Stimulated activated CD4-positive, alpha-beta T cell treated with anti-CD3 and anti-CD28 coated beads, Interleukin-2, amount 100 ng/mL, for 24 hours (primary cell): Measurements from ENCODE around the gene RSPH10B2.
A peak's percentile ranks its signal among the peaks of the same experiment; 100 is the strongest.
"Not testable (repeated sequence)": the region's sequence is repeated elsewhere in the genome, so short reads cannot be mapped to it uniquely, and the experiment has no call there.

Experiments used
- DNase-seq, 2 donors: peaks; one replicate each; pipeline ENCODE4 v3.0.0-alpha.2; 2020

RSPH10B2 gene

DNA sequence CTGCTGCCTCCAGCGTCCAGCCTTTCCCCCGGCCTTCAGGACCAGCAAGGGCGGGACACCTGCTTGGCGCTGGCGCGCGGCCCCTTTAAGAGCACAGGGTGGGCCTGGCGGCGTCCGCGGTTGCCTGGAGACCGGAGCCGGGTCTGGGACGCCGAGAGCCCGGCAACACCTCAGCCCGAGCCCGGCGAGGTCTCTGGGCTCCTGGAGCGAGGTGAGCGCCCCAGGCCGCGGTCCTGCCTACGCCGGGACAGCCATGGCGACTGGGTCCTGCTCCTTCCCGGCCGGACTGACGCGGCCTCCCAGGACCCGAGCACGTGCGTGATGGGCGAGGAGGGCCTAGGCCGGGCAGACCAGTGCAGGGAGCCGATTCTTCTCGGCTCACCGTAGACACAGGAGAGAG, at the start of gene RSPH10B2:
Gene RSPH10B2, plus strand, starts transcription at position 140 of the 400 bp plus-strand sequence. CDS start 3,575 bp downstream, outside the sequence.
- not testable (repeated sequence) for DNase-seq

DNA sequence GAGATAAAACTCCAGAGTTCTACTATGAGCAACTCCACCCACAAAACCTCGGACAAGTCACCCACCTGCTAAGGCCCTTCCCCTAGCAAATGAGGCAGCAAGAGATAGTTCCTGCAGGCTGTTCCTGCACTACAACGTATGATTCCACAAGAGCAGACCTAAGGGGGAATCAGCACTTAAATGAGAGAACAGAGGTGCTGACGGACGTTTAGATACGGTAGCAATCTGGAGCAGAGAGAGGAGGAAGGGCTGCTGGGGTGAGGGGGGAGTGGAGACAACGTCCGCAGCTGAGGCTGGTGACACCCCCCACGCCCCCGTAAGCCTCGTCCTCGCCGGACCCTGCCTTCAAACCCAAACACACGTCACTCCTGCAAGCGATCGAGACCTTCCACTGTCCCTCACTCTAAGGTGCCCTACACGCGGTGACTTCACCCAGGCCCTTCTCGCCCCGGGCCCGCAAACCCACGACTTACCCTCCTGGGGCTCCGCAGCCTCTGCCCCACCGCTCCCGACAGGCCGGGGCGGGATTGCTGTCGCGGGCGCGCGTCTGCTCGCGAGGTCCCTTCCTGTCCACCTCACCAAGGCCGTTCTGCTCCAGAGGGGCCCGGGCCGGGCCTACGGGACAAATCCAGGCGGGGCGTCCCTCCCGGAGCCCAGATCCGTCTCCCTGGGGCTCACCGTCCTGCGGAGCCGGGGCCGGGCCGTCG, 47.8 kb upstream of the RSPH10B2 start:
- DNase-seq = peak; percentile 26 to 43

DNA sequence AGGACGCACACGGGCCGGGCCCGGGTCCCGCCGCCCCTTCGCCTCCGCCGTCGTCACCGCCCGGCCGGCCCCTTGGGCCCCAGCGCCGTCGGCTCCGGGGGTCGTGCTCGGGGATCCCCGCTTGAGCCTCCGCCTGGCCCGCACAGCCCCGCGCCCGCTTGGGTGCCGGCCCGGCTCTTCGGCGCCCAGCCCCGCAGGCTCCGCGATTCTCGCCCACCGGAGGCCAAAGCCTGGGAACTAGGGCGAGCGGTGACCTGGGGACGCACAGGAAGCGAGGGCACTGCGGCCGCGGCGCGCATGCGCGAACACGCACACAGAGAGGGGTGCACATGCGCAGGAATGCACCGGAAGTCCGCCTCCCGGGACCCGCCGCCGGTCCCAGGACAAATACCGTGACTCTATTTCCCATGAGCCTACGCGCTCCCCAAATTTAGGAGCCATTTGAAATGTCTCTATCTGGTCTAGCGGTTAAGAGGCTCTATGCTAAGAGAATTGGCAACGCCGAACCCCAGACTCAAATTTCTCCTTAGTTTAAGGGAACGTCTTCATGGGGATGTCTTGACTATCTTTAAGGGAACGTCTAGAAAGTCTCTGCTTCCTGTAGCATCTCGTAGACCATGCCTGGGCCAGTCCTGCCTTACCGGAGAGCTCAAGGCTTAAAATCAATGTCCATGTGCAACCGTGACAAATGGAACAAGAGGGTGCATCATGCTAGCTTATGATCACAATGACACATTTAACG, 47.1 kb upstream of the RSPH10B2 start, which contains the start of gene ZNF12:
Gene ZNF12, minus strand, starts transcription at position 282 of the 742 bp plus-strand sequence. CDS start 1,774 bp downstream, outside the sequence.
- peak; percentile 97 for DNase-seq

DNA sequence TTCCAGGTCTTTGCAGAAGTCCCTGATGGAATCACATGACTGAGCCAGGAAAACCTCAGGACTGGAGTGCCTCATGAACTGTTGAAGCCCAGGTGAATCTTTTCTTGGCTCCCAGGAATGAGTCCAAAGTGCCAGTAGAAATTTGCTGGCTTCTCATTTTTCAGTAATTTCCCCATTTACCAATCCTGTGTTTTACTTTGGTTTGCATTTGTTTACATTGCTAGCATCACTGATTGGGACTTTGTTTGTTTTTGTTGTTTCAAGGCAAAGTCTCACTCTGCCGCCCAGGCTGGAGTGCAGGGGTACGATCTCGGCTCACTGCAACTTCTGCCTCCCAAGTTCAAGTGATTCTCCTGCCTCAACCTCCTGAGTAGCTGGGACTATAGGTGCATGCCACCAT, 45.6 kb upstream of the RSPH10B2 start:
- no peak for DNase-seq

DNA sequence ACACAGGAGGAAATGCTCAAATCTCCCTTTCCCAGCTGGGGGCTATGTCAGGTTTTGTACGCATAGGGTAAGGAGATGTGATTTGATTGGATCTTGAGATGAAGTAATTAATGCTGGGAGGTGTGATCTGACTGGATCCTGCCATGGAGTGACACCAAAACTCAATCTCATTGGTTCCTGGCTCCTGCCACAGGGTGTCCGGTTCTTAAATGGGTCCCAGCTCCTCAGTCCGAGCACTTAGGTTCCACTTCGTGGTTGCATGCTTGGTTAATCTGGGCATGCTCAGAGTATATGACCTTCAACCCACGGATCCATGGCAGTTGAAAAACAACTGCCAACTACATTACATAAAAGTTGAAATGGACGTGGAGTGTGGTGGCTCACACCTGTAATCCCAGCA, 44.1 kb upstream of the RSPH10B2 start:
- peak in 1 of 2 donors; percentile 15 for DNase-seq

DNA sequence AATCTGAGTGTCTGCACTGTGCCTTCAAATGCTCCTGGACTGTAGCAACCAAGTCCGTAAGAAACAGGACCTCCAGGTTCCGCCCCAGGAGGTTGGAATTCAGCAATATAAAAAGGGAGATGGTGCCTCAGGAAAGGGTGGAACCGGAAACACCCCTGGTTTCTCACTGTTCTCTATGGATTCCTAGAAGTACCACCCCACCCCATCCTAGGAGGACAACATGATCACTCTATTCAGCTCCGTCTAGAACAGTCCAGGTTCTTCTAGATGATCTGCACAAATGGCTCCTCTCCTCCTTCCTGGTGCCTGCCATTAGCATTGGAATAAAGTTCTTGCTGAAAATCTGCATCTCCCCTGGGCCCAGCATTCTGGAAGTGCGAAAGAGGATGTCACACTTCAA, 39.5 kb upstream of the RSPH10B2 start:
- no peak for DNase-seq

DNA sequence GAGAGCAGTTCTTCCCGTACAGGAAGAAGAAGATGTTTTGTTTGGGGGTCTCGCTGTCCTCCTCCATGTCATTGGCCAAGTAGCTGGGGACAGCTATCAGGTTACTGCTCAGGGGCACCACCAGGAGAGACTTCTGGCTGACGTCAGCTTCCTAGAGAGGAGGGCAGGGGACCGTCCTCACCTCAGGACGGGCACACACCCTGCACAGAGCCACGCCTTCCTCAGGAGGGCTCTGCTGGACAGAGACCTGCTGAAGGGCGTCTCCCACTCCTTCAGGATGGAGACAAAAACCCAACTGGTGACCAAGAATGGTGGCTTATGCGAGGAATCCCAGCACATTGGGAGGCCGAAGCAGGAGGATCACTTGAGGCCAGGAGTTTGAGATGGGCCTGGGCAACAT, 38.0 kb upstream of the RSPH10B2 start:
- DNase-seq = not testable (repeated sequence)

DNA sequence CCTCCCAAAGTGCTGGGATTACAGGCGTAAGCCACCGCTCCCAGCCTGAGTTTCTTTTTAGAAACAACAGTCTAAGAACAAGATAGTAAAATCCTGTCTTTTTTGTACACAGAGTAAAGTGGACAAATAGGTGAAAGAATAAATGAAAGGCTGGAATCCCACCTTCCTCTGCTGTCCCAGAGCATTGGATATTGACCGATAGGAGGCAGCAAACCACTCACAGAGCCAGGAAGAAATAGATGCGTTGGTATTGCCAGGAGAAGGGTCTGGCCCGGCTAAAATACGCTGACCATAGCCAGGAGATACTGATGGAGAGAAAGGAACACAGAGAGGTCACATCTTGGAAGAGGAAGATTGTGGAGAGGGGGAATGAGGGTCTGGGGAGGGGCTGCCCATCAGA, 35.8 kb upstream of the RSPH10B2 start:
- DNase-seq = no peak

DNA sequence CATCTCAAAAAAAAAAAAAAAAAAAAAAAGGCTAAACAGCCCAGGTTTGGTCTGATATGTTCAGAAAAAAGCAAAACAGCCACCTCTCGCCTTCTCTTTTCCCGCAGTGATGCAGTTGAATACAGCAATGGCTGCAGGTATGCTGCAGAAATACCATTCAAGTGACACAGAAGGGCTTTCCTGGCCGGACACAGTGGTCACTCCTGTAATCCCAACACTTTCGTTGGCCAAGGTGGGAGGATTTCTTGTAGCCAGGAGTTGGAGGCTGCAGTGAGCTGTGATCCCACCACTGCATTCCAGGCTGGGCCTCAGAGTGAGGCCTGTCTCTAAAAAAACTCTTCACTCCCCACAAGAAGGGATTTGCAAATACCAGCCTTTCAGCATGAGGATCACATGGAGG, 29.6 kb upstream of the RSPH10B2 start:
- DNase-seq = not testable (repeated sequence)

DNA sequence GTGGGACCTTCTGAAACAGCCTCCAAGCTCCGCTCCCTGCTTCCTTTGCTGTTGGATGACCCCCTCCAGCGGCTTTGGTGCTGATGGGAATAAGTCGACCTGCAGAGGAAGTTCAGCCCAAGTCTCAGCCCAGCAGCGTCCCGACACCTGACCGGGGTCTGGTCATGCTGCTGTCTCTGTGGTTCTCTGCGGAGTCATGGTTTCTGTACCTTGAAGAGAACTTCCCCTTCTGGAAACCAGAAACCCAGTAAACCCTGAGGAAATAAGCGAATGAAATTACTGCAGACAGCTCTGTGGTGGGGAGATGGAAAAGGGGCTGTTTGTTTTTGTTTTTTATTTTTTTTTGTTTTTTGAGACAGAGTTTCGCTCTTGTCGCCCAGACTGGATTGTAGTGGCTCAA, 28.9 kb upstream of the RSPH10B2 start:
- no peak for DNase-seq

DNA sequence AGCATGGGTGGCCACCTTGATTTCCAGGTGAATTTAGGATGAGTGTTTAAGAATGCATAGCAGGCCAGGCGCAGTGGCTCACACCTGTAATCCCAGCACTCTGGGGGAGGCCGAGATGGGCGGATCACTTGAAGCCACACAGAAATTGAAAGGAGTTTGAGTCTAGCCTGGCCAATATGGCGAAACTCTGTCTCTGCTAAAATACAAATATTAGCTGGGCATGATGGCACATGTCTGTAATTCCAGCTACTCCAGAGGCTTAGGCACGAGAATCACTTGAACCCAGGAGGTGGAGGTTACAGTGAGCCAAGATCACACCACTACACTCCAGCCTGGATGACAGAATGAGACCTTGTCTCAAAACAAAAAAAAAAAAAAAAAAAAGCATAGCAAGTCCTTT, 27.6 kb upstream of the RSPH10B2 start:
- DNase-seq = not testable (repeated sequence)

DNA sequence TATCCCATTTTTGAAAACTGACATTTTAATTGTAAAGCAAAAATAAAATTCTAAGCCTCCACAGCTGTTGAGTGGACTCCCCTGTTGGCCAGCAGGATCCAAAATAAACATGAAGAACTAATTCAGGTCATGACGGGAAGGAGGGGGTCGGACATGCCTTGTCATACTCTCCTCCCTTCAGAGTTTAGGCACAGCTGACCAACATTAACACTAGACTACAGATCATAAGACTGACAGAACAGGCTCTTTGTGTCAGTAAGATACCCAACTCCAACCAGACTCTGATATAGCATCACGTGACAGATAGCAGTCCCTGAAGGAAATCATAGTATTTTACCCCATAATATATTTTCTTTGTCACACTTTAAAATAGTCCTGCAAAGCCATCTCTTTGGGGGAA, 26.2 kb upstream of the RSPH10B2 start:
- DNase-seq = no peak

DNA sequence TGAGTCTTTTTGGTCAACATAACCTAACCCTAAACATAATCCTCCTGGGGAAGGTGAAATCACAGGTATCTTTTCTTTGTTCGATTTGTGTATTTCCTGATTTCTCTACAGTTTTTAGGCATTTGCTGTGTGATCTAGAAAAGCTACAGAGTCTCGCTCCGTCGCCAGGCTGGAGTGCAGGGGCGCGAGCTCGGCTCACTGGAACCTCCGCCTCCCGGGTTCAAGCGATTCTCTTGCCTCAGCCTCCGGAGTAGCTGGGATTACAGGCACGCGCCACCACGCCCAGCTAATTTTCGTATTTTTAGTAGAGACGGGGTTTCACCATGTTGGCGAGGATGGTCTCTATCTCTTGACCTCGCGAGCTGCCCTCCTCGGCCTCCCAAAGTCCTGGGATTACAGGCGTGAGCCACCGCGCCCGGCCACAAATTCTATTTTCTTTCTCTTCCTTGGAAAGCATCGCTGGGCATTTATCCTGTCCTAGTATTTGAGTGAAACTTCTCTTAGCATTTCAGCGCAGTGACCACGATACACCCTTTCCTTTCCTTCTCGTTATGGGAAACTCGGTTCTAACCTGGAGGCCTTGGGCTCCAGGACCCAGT, 24.9 kb upstream of the RSPH10B2 start:
- DNase-seq = not testable (repeated sequence)

DNA sequence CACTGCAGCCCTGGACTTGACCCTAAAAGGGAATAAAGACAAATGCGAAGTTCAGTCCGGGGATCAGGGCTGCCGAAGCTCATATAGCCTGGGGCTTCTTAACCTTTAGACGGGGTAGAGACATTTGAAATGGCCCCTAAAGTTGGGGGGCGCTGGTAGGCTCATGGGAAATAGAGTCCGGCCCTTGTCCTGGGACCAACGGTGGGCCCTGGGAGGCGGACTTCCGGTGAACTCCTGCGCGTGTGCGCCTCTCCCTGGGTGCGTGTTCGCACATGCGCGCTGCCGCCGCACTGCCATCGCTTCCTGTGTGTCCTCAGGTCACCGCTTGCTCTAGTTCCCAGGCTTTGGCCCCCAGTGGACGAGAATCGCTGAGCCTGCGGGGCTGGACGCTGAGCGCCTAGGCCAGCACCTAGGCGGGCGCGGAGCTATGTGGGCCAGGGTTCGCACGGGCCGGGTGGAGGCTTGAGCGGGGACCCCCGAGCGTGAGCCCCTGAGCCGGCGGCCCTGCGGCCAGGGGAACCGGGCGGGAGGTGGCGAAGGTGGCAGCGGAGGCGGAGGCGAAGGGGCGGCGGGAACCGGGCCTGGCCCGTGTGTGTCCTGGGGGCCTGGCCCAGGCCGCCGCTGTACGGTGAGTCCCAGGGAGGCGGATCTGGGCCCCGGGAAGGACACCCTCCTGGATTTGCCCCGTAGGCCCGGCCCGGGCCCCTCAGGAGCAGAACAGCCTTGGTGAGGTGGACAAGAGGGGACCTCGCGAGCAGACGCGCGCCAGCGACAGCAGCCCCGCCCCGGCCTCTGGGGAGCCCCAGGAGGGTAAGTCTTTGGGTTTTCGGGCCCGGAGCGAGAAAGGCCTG, 24.2 kb upstream of the RSPH10B2 start:
- peak; percentile 84 to 85 for DNase-seq

DNA sequence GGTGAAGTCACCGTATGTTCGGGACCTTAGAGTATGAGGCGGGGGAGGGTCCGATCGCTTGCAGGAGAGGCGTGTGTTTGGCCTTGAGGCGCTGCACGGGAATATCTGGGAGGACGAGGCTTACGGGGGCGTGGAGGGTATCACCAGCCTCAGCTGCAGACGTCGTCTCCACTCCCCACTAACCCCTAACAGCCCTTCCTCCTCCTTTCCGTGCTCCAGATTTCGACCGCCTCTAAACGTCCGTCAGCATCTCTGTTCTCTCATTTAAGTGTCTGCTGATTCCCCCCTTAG, 23.6 kb upstream of the RSPH10B2 start:
- no peak for DNase-seq

DNA sequence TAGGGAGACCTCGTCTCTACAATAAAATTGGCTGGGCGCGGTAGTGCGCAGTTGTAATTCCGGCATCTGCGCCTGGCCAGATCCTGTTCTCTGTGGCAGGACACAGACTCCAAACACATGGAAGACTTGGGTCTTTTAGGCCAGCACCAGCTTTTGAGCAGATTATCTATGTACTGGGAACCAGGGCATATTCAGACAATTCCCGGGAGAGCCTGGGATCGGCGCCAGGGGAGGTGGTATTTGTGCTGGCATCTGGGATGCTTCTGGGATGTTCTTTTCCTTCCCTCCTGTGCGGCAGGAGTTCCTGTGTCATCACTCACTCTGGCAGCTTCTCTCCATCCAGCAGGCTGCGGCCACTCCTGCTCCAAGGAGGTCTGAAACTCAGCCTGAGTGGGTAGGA, 15.5 kb upstream of the RSPH10B2 start:
- not testable (repeated sequence) for DNase-seq

DNA sequence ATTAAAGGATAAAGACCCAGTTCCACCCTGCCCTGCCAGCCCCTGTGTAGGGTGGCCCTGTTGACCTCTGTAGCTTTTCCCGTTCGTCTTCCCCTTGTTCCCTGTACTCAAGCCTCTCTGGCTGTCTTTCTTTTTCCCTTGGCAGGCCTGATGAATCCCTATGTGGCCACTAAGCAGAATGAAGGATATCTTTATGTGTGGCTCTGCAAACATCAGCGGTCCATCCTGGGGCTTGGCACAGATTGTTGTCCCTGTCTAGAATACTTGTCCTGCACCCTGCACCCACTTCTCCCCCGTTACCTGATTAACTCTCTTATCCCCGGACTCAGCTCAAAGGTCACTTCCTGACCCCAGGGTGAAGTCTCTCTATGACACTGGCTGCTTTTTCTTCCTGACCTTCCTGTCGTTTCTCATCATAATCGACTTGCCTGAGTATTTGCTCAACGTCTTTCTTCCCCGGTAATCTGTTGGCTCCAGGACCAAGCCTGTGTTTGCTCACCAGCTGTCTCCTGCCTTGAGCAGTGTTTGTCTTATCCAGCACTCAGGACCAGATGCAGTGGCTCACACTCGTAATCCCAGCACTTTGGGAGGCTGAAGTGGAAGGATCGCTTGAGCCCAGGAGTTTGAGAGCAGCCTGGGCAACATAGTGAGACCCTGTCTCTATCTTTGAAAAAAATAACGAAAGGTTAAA, 9.3 kb upstream of the RSPH10B2 start:
- DNase-seq = not testable (repeated sequence)

DNA sequence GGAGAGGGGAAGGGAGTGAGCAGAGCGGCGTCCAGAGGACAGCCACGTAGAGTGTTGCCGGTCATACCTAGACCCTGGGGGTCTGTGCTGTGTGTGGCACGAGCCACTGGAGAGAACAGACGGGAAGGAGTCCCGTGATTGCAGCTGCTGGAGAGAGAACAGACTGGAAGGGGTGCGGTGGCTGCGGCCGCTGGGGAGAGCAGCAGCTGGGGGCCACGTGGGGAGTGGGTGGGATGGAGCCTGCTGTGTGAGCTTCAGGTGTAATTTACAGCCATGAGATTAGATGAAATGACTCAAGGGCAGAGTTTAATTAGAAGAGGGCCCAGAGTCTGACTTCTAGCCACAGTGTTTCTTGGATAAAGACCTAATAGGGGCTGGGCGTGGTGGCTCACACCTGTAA, 4.6 kb upstream of the RSPH10B2 start:
- DNase-seq = not testable (repeated sequence)

DNA sequence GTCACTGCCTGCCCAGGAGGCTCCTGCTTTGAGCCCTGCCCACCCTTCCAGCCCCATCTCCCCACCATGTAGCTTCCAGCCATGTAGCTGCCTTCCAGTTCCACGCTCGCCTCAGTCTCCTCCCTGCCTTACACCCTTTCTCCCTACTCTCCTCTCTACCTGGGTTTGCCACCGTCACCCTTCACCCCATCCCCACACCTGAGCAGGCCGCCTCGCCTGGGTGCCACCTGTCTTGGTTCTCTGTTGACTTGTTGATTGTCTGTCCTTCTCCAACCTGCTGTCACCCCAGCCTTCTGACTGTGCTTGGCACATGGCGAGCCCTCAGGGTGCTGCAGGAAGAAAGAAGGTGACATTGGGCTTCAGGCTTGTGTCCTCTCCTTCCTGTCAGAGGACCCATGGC, 3.7 kb upstream of the RSPH10B2 start:
- not testable (repeated sequence) for DNase-seq

DNA sequence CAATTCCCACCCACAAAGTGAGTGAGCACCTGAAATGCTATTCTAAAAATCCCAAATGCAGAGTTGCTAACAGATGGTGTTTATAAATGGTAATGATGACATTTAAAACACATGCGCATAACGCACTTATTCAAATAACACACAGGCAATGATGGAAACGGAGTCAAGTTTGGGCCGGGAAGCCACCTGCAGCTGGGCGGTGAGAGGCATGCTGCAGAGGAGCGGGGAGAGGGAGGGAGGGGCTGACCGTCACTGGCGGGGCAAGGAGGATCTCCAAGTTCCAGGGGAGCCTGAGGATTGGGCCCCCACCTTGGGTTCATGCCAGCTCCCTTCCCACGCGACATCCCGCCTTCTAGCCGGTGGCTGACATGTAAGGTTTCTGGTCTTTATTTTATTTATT, 7.3 kb downstream of the RSPH10B2 start:
- DNase-seq = not testable (repeated sequence)

DNA sequence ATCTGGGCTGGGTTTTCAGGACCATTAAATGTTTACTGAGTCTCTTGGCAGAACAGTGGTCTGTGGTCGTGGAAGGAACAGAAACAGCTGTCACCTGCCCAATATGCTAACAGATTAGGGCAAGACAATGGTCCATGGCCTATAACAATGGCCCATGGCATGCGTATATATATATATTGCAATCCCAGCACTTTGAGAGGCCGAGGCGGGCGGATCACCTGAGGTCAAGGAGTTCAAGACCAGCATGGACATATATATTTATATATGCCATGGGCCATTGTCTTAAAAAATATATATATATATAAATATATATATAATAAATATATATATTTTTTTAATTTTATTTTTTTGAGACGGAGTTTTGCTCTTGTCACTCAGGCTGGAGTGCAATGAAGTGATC, 27.7 kb downstream of the RSPH10B2 start:
- not testable (repeated sequence) for DNase-seq

DNA sequence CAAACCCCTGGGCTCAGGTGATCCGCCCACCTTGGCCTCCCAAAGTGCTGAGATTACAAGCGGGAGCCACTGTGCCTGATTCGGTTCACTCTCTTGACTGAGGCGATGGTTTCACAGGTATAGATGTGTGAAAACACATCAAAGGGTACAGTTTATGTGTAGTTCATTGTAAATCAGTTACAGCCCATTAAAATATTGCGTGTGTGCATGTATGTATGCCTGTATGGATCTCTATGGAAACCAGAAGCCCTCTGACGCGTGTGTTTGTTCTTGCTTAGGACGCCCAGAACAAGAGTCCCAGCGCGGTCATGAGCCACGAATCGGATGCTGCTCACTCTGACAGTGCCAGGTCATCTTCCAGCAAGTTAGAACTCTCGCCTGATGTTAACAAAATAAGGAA, 35.5 kb downstream of the RSPH10B2 start:
- DNase-seq = not testable (repeated sequence)
